Measurements from ENCODE around the gene RPS18. TPM values are rescaled to one million over a fixed set of nuclear protein-coding genes. Genes with fewer than 3 reads are reported as not detected.
A peak's percentile ranks its signal among the peaks of the same experiment; 100 is the strongest.
"Not testable (repeated sequence)": the region's sequence is repeated elsewhere in the genome, so short reads cannot be mapped to it uniquely, and the experiment has no call there.

The RPS18 gene
- total and polyA plus RNA-seq, 5 experiments from 2014 or later, result 4,620 to 11,320 (median 9,896) TPM

DNA sequence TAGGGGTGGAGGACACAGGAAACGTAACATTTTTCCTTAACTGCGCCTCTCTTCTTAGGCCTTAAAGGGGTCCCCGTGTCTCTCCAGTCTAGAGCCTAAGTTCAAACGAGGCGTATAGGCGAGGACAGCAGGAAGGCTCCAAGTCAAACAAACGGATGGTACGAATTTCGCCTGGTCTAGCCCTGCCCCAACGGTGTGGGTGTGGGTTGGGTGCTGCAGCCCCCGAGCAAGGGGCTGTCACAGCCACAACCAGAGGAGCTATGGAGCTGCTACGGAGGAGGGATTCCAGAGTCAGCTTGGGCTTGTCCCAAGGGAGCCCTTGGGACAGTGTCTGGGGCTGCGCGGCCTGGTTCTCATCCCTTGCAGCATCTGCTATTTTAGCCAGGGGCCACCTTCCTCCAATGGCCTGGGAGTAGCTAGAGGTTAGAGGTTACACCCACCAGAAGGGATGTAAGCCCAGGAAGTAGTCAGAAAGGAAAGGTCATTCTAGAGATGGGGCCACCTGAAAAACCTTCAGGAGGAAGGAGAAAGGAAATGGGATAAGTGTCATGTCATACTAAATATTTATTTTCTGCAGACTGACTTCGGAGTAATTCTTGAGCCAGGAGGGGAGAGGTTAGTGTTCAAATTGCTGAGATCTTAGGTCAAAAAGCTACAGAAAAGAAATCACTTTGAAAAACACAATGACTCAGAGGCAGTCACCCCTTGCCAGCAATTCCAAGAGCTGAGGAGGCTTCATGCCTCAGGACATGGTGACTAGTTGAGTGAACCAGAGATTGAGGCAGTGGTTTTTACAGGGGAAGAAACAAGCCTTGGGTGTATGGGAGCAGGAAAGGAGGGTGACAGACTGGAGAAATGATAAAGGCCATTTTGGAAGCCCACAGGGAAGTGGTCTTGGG lies 21.9 kb upstream of the RPS18 start:
- ATAC-seq (no peak), DNase-seq (peak in 2 of 10 donors; percentile 4 to 64)
- peak overlapping the region; percentile 91 to 99 (median 98) for H3K27ac Mint-ChIP-seq
- H3K9me3 Mint-ChIP-seq, result no peaks in the 10 kb centered on the region
- POLR2A ChIA-PET, result interaction anchor here (0.6 to 5.4 kb wide), 26 partner anchors 9 to 411 kb away, joined by 3 to 84 read pairs (median 8); partner anchors contain the start of genes B3GALT4, COL11A2, HLA-DPA1 and HSD17B8
- no peaks in the 10 kb centered on the region for H3K27me3 Mint-ChIP-seq
- peaks cover 22 to 41% (median 38%) of the 10 kb centered on the region in 4 donors for H3K4me1 Mint-ChIP-seq
- peaks cover 0 to 31% (median 0%) of the 10 kb centered on the region in 3 donors for H3K36me3 Mint-ChIP-seq
- H3K4me3 Mint-ChIP-seq, result peak overlapping the region; percentile 83 to 94 (median 90)

DNA sequence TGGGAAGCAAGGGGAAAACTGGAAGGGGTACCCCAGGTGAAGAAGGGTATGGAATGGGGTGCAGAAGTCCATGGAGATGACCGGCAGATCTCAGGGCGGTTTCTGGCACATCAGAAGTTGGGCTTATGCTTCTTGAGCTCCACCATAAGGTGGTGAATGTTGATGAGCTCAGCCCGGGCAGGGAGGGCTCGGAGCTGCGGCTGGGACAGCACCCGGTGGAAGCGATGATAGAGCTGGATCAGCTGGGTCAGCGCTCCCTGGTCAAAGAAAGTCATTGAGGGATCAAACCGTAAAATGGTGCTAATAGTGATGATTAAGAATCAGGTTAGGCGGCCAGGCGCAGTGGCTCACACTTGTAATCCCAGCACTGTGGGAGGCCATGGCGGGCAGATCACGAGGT lies 21.1 kb upstream of the RPS18 start:
- H3K36me3 Mint-ChIP-seq, result peaks cover 0 to 37% (median 0%) of the 10 kb centered on the region in 3 donors
- no peaks in the 10 kb centered on the region for H3K9me3 Mint-ChIP-seq
- H3K4me1 Mint-ChIP-seq, result peaks cover 22 to 41% (median 38%) of the 10 kb centered on the region in 4 donors
- DNase-seq (no peak), ATAC-seq (no peak)
- POLR2A ChIA-PET, result interaction anchor here (0.8 to 5.4 kb wide), 7 partner anchors 21 to 279 kb away, joined by 3 to 84 read pairs (median 37); partner anchors contain the start of genes B3GALT4, PFDN6, RGL2 and RING1
- peak overlapping the region; percentile 91 to 99 (median 98) for H3K27ac Mint-ChIP-seq
- no peaks in the 10 kb centered on the region for H3K27me3 Mint-ChIP-seq
- peak overlapping the region; percentile 36 to 94 (median 90) for H3K4me3 Mint-ChIP-seq

DNA sequence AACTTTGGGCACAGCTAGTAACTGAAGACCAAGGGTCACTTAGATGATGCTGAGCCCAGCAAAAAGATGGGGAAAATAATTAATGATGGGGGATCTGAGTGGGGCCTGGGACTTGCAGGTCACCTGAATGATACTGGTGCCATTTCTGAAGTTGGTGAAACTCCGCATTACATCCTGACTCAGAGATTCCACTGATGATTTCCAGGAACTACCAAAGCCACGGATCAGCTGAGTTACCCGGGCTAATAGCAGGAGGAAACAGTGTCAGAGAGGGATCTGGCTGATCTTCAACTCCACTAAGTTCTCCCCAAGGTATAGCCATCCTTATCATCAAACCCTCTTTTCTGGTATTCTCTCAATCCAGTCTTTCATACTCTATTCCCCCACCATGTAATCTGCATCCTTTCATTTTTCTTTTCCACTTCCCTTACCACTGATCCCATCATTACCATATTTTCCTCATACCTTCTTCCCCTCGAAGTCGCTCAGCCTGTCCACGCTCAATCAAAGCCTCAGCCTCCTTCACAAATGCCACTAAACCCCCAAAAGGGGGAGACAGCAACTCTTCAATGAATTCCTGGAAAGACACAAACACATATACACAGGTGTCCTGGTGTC lies 20.4 kb upstream of the RPS18 start:
- peaks cover 22 to 41% (median 38%) of the 10 kb centered on the region in 4 donors for H3K4me1 Mint-ChIP-seq
- POLR2A ChIA-PET, result interaction anchor here (0.6 to 5.4 kb wide), 8 partner anchors 19 to 289 kb away, joined by 3 to 84 read pairs (median 12); partner anchors contain the start of genes B3GALT4, RGL2, RPS18 and VPS52
- no peaks in the 10 kb centered on the region for H3K27me3 Mint-ChIP-seq

DNA sequence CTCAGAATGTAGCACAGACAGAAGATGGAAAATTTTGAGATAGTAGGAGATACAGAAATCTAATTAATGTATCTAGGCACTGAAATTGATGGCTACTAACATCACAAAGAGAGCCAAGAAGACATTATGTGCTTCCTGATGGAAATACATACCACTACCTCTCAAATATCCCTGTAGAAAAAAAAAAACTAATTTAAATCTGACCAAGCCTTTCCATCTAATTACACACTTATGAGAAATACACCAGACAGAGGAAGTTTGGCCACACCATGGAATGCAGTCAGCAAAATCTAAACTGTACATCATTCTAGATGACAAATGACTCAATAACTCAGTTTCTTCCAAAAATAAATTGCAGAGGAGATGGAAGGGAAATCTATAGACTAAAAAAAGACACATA lies 19.1 kb upstream of the RPS18 start:
- Mint-ChIP-seq H3K27ac (peak overlapping the region in 2 of 10 donors; percentile 0 to 53), H3K4me3 (no peak overlapping the region), H3K27me3 (no peaks in the 10 kb centered on the region), H3K4me1 (peaks cover 22 to 41% (median 38%) of the 10 kb centered on the region in 4 donors), H3K9me3 (no peaks in the 10 kb centered on the region), H3K36me3 (peaks cover 0 to 51% (median 0%) of the 10 kb centered on the region in 3 donors)
- ATAC-seq (no peak), DNase-seq (no peak)
- POLR2A ChIA-PET, result no interaction called here

More for the DNA sequence above, 20.4 kb upstream of the RPS18 start:
- peak overlapping the region in 9 of 10 donors; percentile 1 to 69 (median 28) for H3K4me3 Mint-ChIP-seq
- ATAC-seq, result no peak
- H3K36me3 Mint-ChIP-seq, result peaks cover 0 to 44% (median 0%) of the 10 kb centered on the region in 3 donors
- H3K27ac Mint-ChIP-seq, result peak overlapping the region in 9 of 10 donors; percentile 10 to 84 (median 31)
- H3K9me3 Mint-ChIP-seq, result no peaks in the 10 kb centered on the region
- DNase-seq, result no peak

DNA sequence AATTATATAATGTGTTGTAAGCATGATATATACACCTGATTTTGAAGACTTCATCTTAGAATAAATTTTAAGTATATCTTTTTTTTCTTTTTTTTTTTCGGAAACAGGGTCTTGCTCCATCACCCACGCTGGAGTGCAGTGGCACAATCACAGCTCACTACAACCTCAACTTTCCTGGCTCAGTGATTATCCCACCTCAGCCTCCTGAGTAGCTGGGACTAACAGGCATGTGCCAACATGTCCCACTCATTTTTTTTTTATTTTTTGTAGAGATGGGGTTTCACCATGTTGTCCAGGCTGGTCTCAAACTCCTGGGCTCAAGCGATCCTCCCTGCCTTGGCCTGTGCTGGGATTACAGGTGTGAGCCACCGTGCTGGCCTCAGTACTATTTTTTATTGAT lies 17.3 kb upstream of the RPS18 start:
- Mint-ChIP-seq H3K27ac (no peak overlapping the region), H3K4me3 (no peak overlapping the region), H3K4me1 (peaks cover 16 to 28% (median 24%) of the 10 kb centered on the region in 4 donors), H3K27me3 (no peaks in the 10 kb centered on the region), H3K9me3 (no peaks in the 10 kb centered on the region), H3K36me3 (peaks cover 0 to 62% (median 6%) of the 10 kb centered on the region in 3 donors)
- ATAC-seq (no peak), DNase-seq (no peak)
- POLR2A ChIA-PET, result interaction anchor here (2.5 kb wide), 1 partner anchor 34 kb away, joined by 9 read pairs; the partner anchor contains the start of genes PFDN6 and WDR46

DNA sequence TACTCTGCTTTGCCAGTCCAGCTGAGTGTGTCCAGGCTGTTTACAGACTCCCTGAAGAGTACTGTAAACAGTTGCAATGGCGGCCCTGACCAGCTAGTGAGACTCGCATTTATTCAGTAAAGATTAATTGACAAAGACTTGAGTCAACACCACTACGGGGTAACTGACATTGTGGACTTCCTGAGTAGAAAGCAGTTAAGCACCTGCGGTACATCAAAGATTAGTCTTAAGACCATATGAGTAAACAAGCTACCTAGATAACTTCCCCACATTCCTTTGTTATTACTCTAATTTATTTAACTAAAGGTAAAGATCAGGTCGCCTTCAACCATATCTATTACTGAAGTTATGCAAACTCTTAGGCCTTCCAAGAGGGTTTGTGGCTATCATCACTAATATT lies 12.8 kb upstream of the RPS18 start:
- no peaks in the 10 kb centered on the region for H3K27me3 Mint-ChIP-seq
- POLR2A ChIA-PET, result interaction anchor here (1.3 to 1.4 kb wide), 2 partner anchors 9 to 18 kb away, joined by 4 to 5 read pairs; partner anchors contain the start of gene B3GALT4
- no peak overlapping the region for H3K27ac Mint-ChIP-seq
- peaks cover 0 to 7% (median 0%) of the 10 kb centered on the region in 4 donors for H3K4me1 Mint-ChIP-seq
- H3K4me3 Mint-ChIP-seq, result no peak overlapping the region
- no peak for ATAC-seq
- no peak for DNase-seq
- peaks cover 0 to 74% (median 15%) of the 10 kb centered on the region in 3 donors for H3K36me3 Mint-ChIP-seq
- no peaks in the 10 kb centered on the region for H3K9me3 Mint-ChIP-seq

DNA sequence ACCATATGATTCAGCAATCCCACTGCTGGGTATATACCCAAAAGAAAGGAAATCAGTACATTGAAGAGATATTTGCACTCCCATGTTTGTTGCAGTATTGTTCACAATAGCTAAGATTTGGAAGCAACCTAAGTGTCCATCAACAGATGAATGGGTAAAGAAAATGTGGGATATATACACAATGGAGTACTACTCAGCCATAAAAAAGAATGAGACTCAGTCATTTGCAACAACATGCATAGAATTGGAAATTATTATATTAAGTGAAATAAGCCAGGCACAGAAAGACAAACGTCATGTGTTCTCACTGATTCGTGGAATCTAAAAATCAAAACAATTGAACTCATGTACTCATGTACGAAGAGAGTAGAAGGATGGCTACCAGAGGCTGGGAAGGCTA lies 9.4 kb upstream of the RPS18 start:
- Mint-ChIP-seq H3K36me3 (peaks cover 3 to 83% (median 28%) of the 10 kb centered on the region in 3 donors), H3K27ac (peak overlapping the region in 1 of 10 donors; percentile 83)
- not testable (repeated sequence) for H3K4me1 Mint-ChIP-seq, H3K27me3 Mint-ChIP-seq, H3K4me3 Mint-ChIP-seq, H3K9me3 Mint-ChIP-seq, DNase-seq, ATAC-seq
- POLR2A ChIA-PET, result interaction anchor here (0.6 to 2.5 kb wide), 6 partner anchors 9 to 349 kb away, joined by 3 to 6 read pairs (median 5); partner anchors contain the start of genes B3GALT4, RPS18 and VPS52

DNA sequence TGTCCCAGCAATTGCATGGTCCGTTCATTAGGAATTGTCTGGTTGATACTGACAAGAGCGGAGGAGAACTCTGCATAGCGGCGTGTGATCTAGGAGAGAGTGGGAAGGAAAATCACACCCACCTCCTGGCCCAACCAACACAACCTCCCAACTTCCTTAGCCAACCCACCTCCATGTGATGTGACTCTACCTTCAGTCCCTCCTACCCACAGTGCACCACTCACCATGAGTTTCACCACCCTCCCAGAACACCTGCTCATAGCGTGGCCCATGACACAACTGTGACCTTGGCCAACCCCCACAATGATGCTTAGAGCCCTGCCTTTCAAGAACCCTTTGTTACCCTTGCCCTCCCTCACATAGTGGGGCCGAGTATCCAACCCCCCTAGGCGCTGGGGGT lies 7.9 kb upstream of the RPS18 start:
- POLR2A ChIA-PET, result interaction anchor here (0.9 to 2.5 kb wide), 2 partner anchors 14 to 17 kb away, joined by 3 to 6 read pairs; no protein-coding TSS in a partner anchor
- ATAC-seq, result no peak
- Mint-ChIP-seq H3K9me3 (no peaks in the 10 kb centered on the region), H3K27ac (peak overlapping the region in 2 of 10 donors; percentile 29 to 52), H3K4me3 (no peak overlapping the region), H3K27me3 (no peaks in the 10 kb centered on the region), H3K4me1 (peaks cover 3 to 15% (median 7%) of the 10 kb centered on the region in 4 donors), H3K36me3 (peaks cover 3 to 87% (median 28%) of the 10 kb centered on the region in 3 donors)
- no peak for DNase-seq

DNA sequence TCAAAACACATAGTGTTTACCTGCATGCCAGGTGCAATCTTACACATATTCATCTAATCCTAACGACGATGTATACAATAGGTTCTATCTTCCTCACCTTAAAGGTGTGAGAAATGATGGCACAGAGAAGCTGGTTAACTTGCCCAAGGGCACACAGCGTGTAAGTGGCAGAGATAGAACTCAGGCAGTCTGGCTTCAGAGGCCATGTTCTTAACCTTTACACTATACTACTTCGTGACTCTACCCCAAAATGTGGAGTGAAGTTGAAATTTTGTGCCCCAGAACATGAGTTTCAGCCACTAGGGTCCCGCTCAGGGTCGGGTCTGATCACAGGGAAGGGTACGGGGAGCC lies 783 bp upstream of the RPS18 start:
- ATAC-seq (peak; percentile 38 to 52), DNase-seq (no peak)
- Mint-ChIP-seq H3K4me1 (peaks cover 29 to 65% (median 64%) of the 10 kb centered on the region in 4 donors), H3K27ac (peak overlapping the region; percentile 99 to 100 (median 99)), H3K4me3 (peak overlapping the region; percentile 92 to 99 (median 96)), H3K9me3 (no peaks in the 10 kb centered on the region), H3K27me3 (no peaks in the 10 kb centered on the region), H3K36me3 (peaks cover 3 to 70% (median 13%) of the 10 kb centered on the region in 3 donors)
- POLR2A ChIA-PET, result interaction anchor here (0.6 to 5.4 kb wide), 34 partner anchors 8 to 1607 kb away, joined by 3 to 93 read pairs (median 7); partner anchors contain the start of genes CUTA, HSD17B8, PFDN6 and RGL2

DNA sequence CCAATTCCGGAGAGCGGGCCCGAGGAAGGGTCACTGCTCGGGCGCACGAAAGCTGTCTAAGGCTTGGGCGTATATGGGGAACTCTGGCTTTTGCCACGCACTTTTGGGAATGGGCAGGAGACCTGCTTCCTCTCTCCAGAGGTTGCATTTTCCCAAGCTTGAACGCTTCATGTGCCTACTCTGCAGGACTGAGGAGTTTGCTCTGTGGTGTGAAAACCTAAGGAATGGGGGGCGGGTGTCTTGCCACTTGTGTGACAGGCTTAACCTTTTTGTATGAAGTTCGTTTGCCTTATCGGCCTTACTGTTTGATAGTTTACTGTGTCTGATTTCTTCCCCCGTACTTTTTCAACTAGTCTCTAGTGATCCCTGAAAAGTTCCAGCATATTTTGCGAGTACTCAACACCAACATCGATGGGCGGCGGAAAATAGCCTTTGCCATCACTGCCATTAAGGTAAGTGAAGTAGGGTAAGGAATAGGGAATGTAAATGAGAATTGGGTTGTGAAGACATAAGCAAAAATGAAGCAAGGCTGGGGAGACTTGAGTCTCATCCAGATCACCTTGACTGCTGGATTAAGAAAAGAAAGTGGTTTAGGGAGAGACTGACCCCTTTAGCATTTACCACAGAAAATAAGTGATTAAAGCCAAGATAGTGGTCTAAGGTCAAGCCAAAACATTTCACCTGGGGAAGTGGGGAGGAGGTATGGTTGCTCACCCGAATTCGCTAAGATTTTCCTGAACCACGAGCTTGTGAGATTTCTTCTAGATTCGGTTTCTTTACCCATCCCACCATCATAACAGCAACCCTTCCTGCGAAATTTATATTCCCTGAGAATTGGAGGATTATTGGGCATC lies 627 bp downstream of the RPS18 start:
- Mint-ChIP-seq H3K4me3 (peak overlapping the region; percentile 92 to 99 (median 96)), H3K9me3 (no peaks in the 10 kb centered on the region), H3K27ac (peak overlapping the region; percentile 99 to 100 (median 99)), H3K4me1 (peaks cover 35 to 75% (median 73%) of the 10 kb centered on the region in 4 donors), H3K27me3 (no peaks in the 10 kb centered on the region), H3K36me3 (peaks cover 0 to 63% (median 8%) of the 10 kb centered on the region in 3 donors)
- ATAC-seq (peak; percentile 1 to 8), DNase-seq (no peak)
- POLR2A ChIA-PET, result interaction anchor here (0.8 to 5.4 kb wide), 30 partner anchors 10 to 427 kb away, joined by 3 to 93 read pairs (median 7); partner anchors contain the start of genes CUTA, PFDN6, RGL2 and RING1

All from naive thymus-derived CD8-positive, alpha-beta T cell (primary cell).